Measurements from ENCODE around the gene ZNF738.

ZNF738 gene

GRCh38 chr19:21423057-21424041 lies 64.5 kb downstream of the ZNF738 start:
- no peak for DNase-seq (ENCODE audit: low spot score)

Measured in hematopoietic multipotent progenitor cell treated with erythropoietin and hydrocortisone succinate and interleukin-3 and kit ligand, for 15 days (in vitro differentiated cells).